WTC11 (cell line): Measurements from ENCODE around the gene STX17. TPM values are rescaled to one million over a fixed set of nuclear protein-coding genes. Genes with fewer than 3 reads are reported as not detected.

ENCODE experiments used
- ATAC-seq: fragments of 200-7000 bp; cut with Tn5 transposase; 2 replicates; pipeline ENCODE4 v1.10.0; 2021; ENCODE audit warnings: mild to moderate bottlenecking, moderate library complexity
- CTCF ChIA-PET: fragments of 300-600 bp; sonication (Branson Sonifier 250); formaldehyde crosslinking; loops from one replicate; lab custom pipeline; 2021; ENCODE audit warnings: antibody characterized with exemption; lab: Charles Lee
- POLR2A ChIA-PET: fragments of 350-600 bp; sonication (Branson Sonifier 250); formaldehyde crosslinking; loops from one replicate; lab custom pipeline; 2021; ENCODE audit warnings: antibody characterized with exemption; lab: Charles Lee
- DNase-seq: peaks from one replicate; pipeline ENCODE4 v3.0.0; 2021; ENCODE audit warnings: low spot score
- H3K27ac Mint-ChIP-seq: 2 replicates; pipeline ENCODE4 v1.8.0; 2021; ENCODE audit warnings: mixed read lengths
- H3K27me3 Mint-ChIP-seq: 2 replicates; pipeline ENCODE4 v1.8.0; 2021; ENCODE audit warnings: low read depth, mild to moderate bottlenecking, moderate library complexity, mixed read lengths
- H3K36me3 Mint-ChIP-seq: 2 replicates; pipeline ENCODE4 v1.8.0; 2021; ENCODE audit warnings: mixed read lengths
- H3K4me1 Mint-ChIP-seq: 2 replicates; pipeline ENCODE4 v1.8.0; 2022; ENCODE audit warnings: mixed read lengths
- H3K4me3 Mint-ChIP-seq: 2 replicates; pipeline ENCODE4 v1.8.0; 2021; ENCODE audit warnings: mild to moderate bottlenecking, moderate library complexity, mixed read lengths
- H3K9me3 Mint-ChIP-seq: 2 replicates; pipeline ENCODE4 v1.8.0; 2021; ENCODE audit warnings: mixed read lengths
- CREM ChIP-seq: sonication (generic); formaldehyde crosslinking; IDR thresholded peaks from 2 replicates; pipeline ENCODE4 v1.8.1; 2022; ENCODE audit warnings: mild to moderate bottlenecking, missing genetic modification reagents, moderate library complexity
- ELF4 ChIP-seq: sonication (generic); formaldehyde crosslinking; IDR thresholded peaks from 2 replicates; pipeline ENCODE4 v1.8.1; 2022; ENCODE audit warnings: low read depth, mild to moderate bottlenecking, moderate library complexity, missing genetic modification reagents
- ETV6 ChIP-seq: sonication (generic); formaldehyde crosslinking; IDR thresholded peaks from 2 replicates; pipeline ENCODE4 v1.8.1; 2022; ENCODE audit warnings: mild to moderate bottlenecking, missing genetic modification reagents
- FOXK1 ChIP-seq: sonication (generic); formaldehyde crosslinking; IDR thresholded peaks from 2 replicates; pipeline ENCODE4 v1.8.0; 2022; ENCODE audit warnings: mild to moderate bottlenecking, moderate library complexity, missing genetic modification reagents
- JAZF1 ChIP-seq: fragments of 250-450 bp; sonication (Bioruptor Pico); IDR thresholded peaks from 2 replicates; pipeline ENCODE4 v1.9.0; 2021; ENCODE audit warnings: moderate library complexity, mild to moderate bottlenecking, inconsistent platforms
- NFYB ChIP-seq: sonication (generic); formaldehyde crosslinking; conservative IDR thresholded peaks from 2 replicates; pipeline ENCODE4 v1.8.0; 2022; ENCODE audit warnings: low read depth, missing genetic modification reagents
- TCF7 ChIP-seq: sonication (generic); formaldehyde crosslinking; IDR thresholded peaks from 2 replicates; pipeline ENCODE4 v1.8.0; 2022; ENCODE audit warnings: mild to moderate bottlenecking, low read depth, missing genetic modification reagents, moderate library complexity
- ZBTB21 ChIP-seq: sonication (generic); formaldehyde crosslinking; IDR thresholded peaks from 2 replicates; pipeline ENCODE4 v1.8.1; 2023; ENCODE audit warnings: mild to moderate bottlenecking, missing genetic modification reagents, borderline replicate concordance
- ZNF263 ChIP-seq: sonication (generic); formaldehyde crosslinking; IDR thresholded peaks from 2 replicates; pipeline ENCODE4 v1.8.1; 2022; ENCODE audit warnings: low read depth, mild to moderate bottlenecking, moderate library complexity, missing genetic modification reagents
- ZNF416 ChIP-seq: fragments of 250-450 bp; sonication (Bioruptor Pico); IDR thresholded peaks from 2 replicates; pipeline ENCODE4 v1.9.0; 2021; ENCODE audit warnings: mild to moderate bottlenecking, inconsistent platforms
- ZNF423 ChIP-seq: fragments of 250-450 bp; sonication (Bioruptor Pico); IDR thresholded peaks from 2 replicates; pipeline ENCODE4 v2.1.2; 2022; ENCODE audit warnings: mild to moderate bottlenecking, moderate library complexity
- total RNA-seq: library from RNA; stranded (reverse); gene quantifications from 3 replicates; pipeline ENCODE4 v1.2.3, GENCODE V29; 2021
- TF ChIP-seq, protein P1 (sequence below): sonication (generic); formaldehyde crosslinking; IDR thresholded peaks from 2 replicates; pipeline ENCODE4 v1.8.1; 2023; ENCODE audit warnings: mild to moderate bottlenecking, missing genetic modification reagents
- TF ChIP-seq, protein P2 (sequence below): sonication (generic); formaldehyde crosslinking; IDR thresholded peaks from 2 replicates; pipeline ENCODE4 v1.8.0; 2023; ENCODE audit warnings: mild to moderate bottlenecking, missing genetic modification reagents
- TF ChIP-seq, protein P3 (sequence below): fragments of 250-450 bp; sonication (Bioruptor Pico); IDR thresholded peaks from 2 replicates; pipeline ENCODE4 v1.9.0; 2021; ENCODE audit warnings: mild to moderate bottlenecking, borderline replicate concordance

The STX17 gene
- total RNA-seq, 1 experiment from 2014 or later, result 22.1 TPM

DNA sequence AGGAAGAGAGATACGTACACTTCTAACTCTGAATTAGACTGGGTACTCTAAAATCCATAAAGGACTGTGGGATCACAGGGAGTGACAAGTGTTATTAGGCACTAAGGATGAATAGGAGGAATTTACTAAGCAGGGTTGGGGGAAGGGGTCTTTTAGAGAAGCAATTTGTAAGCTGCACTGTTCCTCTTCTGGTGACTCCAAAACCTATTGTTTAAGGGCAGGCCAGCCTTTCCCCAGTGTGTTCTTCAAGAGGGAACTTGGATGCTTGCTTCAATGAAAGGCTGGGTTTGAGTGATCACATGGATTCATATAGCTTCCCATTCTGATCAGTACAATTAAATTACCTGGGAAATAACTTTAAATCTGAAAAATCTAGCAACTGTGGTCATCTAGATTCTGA lies 71.8 kb downstream of the STX17 start:
- ATAC-seq (no peak), DNase-seq (no peak)
- no peaks in the 10 kb centered on the region for H3K27me3 Mint-ChIP-seq
- no peak overlapping the region for H3K27ac Mint-ChIP-seq
- ChIA-PET CTCF (interaction anchor here (0.5 to 2.2 kb wide), 5 partner anchors 14 to 238 kb away, joined by 3 to 16 read pairs (median 4); no protein-coding TSS in a partner anchor), POLR2A (no interaction called here)
- no peak overlapping the region for H3K4me3 Mint-ChIP-seq
- H3K4me1 Mint-ChIP-seq, result no peaks in the 10 kb centered on the region; the same call in 1 of the 2 replicates
- no peaks in the 10 kb centered on the region for H3K9me3 Mint-ChIP-seq
- peaks cover 3% of the 10 kb centered on the region; the same call in 1 of the 2 replicates for H3K36me3 Mint-ChIP-seq
- TF ChIP-seq ZNF423 (CRISPR knock-in tag) (no peak), ELF4 (no peak), ZNF263 (CRISPR knock-in tag) (no peak), ZBTB21 (no peak), JAZF1 (CRISPR knock-in tag) (no peak)
- TF ChIP-seq, protein P1, sequence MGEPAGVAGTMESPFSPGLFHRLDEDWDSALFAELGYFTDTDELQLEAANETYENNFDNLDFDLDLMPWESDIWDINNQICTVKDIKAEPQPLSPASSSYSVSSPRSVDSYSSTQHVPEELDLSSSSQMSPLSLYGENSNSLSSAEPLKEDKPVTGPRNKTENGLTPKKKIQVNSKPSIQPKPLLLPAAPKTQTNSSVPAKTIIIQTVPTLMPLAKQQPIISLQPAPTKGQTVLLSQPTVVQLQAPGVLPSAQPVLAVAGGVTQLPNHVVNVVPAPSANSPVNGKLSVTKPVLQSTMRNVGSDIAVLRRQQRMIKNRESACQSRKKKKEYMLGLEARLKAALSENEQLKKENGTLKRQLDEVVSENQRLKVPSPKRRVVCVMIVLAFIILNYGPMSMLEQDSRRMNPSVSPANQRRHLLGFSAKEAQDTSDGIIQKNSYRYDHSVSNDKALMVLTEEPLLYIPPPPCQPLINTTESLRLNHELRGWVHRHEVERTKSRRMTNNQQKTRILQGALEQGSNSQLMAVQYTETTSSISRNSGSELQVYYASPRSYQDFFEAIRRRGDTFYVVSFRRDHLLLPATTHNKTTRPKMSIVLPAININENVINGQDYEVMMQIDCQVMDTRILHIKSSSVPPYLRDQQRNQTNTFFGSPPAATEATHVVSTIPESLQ, result no peak
- TF ChIP-seq, protein P2, sequence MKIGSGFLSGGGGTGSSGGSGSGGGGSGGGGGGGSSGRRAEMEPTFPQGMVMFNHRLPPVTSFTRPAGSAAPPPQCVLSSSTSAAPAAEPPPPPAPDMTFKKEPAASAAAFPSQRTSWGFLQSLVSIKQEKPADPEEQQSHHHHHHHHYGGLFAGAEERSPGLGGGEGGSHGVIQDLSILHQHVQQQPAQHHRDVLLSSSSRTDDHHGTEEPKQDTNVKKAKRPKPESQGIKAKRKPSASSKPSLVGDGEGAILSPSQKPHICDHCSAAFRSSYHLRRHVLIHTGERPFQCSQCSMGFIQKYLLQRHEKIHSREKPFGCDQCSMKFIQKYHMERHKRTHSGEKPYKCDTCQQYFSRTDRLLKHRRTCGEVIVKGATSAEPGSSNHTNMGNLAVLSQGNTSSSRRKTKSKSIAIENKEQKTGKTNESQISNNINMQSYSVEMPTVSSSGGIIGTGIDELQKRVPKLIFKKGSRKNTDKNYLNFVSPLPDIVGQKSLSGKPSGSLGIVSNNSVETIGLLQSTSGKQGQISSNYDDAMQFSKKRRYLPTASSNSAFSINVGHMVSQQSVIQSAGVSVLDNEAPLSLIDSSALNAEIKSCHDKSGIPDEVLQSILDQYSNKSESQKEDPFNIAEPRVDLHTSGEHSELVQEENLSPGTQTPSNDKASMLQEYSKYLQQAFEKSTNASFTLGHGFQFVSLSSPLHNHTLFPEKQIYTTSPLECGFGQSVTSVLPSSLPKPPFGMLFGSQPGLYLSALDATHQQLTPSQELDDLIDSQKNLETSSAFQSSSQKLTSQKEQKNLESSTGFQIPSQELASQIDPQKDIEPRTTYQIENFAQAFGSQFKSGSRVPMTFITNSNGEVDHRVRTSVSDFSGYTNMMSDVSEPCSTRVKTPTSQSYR, result no peak
- TF ChIP-seq, protein P3, sequence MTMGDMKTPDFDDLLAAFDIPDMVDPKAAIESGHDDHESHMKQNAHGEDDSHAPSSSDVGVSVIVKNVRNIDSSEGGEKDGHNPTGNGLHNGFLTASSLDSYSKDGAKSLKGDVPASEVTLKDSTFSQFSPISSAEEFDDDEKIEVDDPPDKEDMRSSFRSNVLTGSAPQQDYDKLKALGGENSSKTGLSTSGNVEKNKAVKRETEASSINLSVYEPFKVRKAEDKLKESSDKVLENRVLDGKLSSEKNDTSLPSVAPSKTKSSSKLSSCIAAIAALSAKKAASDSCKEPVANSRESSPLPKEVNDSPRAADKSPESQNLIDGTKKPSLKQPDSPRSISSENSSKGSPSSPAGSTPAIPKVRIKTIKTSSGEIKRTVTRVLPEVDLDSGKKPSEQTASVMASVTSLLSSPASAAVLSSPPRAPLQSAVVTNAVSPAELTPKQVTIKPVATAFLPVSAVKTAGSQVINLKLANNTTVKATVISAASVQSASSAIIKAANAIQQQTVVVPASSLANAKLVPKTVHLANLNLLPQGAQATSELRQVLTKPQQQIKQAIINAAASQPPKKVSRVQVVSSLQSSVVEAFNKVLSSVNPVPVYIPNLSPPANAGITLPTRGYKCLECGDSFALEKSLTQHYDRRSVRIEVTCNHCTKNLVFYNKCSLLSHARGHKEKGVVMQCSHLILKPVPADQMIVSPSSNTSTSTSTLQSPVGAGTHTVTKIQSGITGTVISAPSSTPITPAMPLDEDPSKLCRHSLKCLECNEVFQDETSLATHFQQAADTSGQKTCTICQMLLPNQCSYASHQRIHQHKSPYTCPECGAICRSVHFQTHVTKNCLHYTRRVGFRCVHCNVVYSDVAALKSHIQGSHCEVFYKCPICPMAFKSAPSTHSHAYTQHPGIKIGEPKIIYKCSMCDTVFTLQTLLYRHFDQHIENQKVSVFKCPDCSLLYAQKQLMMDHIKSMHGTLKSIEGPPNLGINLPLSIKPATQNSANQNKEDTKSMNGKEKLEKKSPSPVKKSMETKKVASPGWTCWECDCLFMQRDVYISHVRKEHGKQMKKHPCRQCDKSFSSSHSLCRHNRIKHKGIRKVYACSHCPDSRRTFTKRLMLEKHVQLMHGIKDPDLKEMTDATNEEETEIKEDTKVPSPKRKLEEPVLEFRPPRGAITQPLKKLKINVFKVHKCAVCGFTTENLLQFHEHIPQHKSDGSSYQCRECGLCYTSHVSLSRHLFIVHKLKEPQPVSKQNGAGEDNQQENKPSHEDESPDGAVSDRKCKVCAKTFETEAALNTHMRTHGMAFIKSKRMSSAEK (CRISPR knock-in tag), result no peak
- TF ChIP-seq, all 79 proteins: peak for 0

DNA sequence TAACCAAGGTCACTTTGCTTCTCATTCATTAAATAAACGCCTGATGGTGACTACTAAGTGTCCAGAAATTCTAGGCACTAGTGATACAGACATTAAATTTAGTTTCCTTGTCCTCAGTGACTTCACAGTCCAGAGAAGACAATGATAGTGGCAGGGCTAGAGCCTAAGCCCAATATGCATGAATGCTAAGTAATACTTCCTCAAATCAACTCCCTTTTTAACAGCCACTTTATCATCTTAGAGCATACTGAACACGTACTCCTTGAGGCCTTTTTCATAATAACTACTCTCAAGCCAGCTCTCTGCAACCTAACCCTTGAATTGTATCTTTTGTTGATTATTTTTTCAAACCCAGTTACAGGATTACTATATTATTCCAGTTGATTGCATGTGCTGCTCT lies 74.1 kb downstream of the STX17 start:
- DNase-seq (no peak), ATAC-seq (no peak)
- Mint-ChIP-seq H3K4me1 (no peaks in the 10 kb centered on the region; the same call in 1 of the 2 replicates), H3K27ac (no peak overlapping the region), H3K27me3 (no peaks in the 10 kb centered on the region), H3K36me3 (peaks cover 3% of the 10 kb centered on the region; the same call in 1 of the 2 replicates), H3K9me3 (no peaks in the 10 kb centered on the region), H3K4me3 (no peak overlapping the region)
- ChIA-PET POLR2A (no interaction called here), CTCF (interaction anchor here (0.6 to 2.2 kb wide), 2 partner anchors 30 to 156 kb away, joined by 5 to 16 read pairs; no protein-coding TSS in a partner anchor)
- TF ChIP-seq TCF7 (CRISPR knock-in tag) (no peak), ETV6 (CRISPR knock-in tag) (no peak), FOXK1 (no peak), CREM (no peak), NFYB (CRISPR knock-in tag) (no peak), ZNF416 (CRISPR knock-in tag) (no peak)
- TF ChIP-seq, protein P2, result no peak
- TF ChIP-seq, protein P3 (CRISPR knock-in tag), result no peak
